ENCODE results near the gene MAFG.

DNA sequence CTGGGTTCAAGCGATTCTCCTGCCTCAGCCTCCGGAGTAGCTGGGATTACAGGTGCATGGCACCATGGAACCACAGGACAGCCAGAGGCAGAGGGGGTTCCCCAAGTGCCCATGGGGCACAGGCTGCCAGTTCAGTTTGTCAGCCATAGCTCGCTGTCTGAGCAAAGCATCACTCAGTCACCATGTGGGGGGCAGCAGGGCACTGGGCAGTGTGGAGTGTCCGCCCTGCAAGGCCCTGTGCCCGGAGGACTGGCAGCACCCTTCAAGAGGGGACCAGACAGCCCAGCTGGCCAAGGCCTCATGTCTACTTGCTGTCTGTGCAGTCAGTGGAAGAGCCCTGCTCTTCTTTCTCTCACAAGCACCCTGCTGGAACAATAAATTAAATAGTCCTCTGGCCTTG, 42.6 kb downstream of the MAFG start:
- TF ChIP-seq, protein P1, sequence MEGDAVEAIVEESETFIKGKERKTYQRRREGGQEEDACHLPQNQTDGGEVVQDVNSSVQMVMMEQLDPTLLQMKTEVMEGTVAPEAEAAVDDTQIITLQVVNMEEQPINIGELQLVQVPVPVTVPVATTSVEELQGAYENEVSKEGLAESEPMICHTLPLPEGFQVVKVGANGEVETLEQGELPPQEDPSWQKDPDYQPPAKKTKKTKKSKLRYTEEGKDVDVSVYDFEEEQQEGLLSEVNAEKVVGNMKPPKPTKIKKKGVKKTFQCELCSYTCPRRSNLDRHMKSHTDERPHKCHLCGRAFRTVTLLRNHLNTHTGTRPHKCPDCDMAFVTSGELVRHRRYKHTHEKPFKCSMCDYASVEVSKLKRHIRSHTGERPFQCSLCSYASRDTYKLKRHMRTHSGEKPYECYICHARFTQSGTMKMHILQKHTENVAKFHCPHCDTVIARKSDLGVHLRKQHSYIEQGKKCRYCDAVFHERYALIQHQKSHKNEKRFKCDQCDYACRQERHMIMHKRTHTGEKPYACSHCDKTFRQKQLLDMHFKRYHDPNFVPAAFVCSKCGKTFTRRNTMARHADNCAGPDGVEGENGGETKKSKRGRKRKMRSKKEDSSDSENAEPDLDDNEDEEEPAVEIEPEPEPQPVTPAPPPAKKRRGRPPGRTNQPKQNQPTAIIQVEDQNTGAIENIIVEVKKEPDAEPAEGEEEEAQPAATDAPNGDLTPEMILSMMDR (IDR thresholded peaks at IDR 0.05; ENCODE audit: extremely low read depth in 1 of 2, insufficient read depth in 1 of 2, low read depth in 1 of 2, low read length in 2 of 2): no peak
- TF ChIP-seq FOS (IDR thresholded peaks at IDR 0.05; ENCODE audit: borderline replicate concordance, insufficient read depth, low read length) (no peak), POLR2AphosphoS5 (IDR thresholded peaks at IDR 0.05; ENCODE audit: insufficient read depth, low read depth, low read length) (no peak), JUN (IDR thresholded peaks at IDR 0.05; ENCODE audit: borderline replicate concordance, insufficient read depth, insufficient read length, low read depth) (no peak), POLR2A (IDR thresholded peaks at IDR 0.05; ENCODE audit: low read depth, low read length) (no peak), EZH2 (IDR thresholded peaks at IDR 0.05; ENCODE audit: borderline replicate concordance, low read depth, low read length, severe bottlenecking) (no peak), GATA2 (IDR thresholded peaks at IDR 0.05; ENCODE audit: insufficient read depth, insufficient read length, low read depth, low read length) (no peak), MYC (IDR thresholded peaks at IDR 0.05; ENCODE audit: low read depth, low read length) (no peak)
- TF ChIP-seq, protein P2, sequence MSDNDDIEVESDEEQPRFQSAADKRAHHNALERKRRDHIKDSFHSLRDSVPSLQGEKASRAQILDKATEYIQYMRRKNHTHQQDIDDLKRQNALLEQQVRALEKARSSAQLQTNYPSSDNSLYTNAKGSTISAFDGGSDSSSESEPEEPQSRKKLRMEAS (IDR thresholded peaks at IDR 0.05; ENCODE audit: insufficient read depth, insufficient read length): no peak

Data from endothelial cell of umbilical vein (primary cell).